SK-N-SH treated with all-trans-retinoic acid at 6 μM for 48 hours (cell line): ENCODE results near the gene VMP1.
"Not testable (repeated sequence)": the region's sequence is repeated elsewhere in the genome, so short reads cannot be mapped to it uniquely, and the experiment has no call there.

Experiments used
- CSDC2 ChIP-seq: fragments of 250-450 bp; sonication (Bioruptor Pico); IDR thresholded peaks from 2 replicates; pipeline ENCODE4 v1.5.0; 2020; ENCODE audit warnings: mild to moderate bottlenecking, moderate library complexity
- RARB ChIP-seq: fragments of 250-450 bp; sonication (Bioruptor Pico); IDR thresholded peaks from 2 replicates; pipeline ENCODE4 v1.8.0; 2021; ENCODE audit warnings: mild to moderate bottlenecking, moderate library complexity
- TOX ChIP-seq: fragments of 250-450 bp; sonication (Bioruptor Pico); IDR thresholded peaks from 2 replicates; pipeline ENCODE4 v1.8.0; 2021; ENCODE audit warnings: mild to moderate bottlenecking, moderate library complexity, borderline replicate concordance
- ZFP3 ChIP-seq: fragments of 250-450 bp; sonication (Bioruptor Pico); IDR thresholded peaks from 2 replicates; pipeline ENCODE4 v1.5.0; 2020; ENCODE audit warnings: mild to moderate bottlenecking, moderate library complexity
- ZFP30 ChIP-seq: fragments of 450-650 bp; formaldehyde crosslinking; IDR thresholded peaks from 2 replicates; pipeline ENCODE4 v1.5.0; 2022; ENCODE audit warnings: mild to moderate bottlenecking, moderate library complexity
- ZNF565 ChIP-seq: fragments of 450-650 bp; formaldehyde crosslinking; conservative IDR thresholded peaks from 2 replicates; pipeline ENCODE4 v1.5.0; 2020; ENCODE audit warnings: low read depth, mild to moderate bottlenecking, moderate library complexity
- TF ChIP-seq, protein P1 (sequence below): fragments of 250-450 bp; sonication (Bioruptor Pico); IDR thresholded peaks from 2 replicates; pipeline ENCODE4 v1.8.0; 2020; ENCODE audit warnings: mild to moderate bottlenecking, moderate library complexity, borderline replicate concordance
- TF ChIP-seq, protein P2 (sequence below): fragments of 250-450 bp; sonication (Bioruptor Pico); IDR thresholded peaks from 2 replicates; pipeline ENCODE4 v1.8.0; 2021; ENCODE audit warnings: low read depth, mild to moderate bottlenecking, moderate library complexity, borderline replicate concordance
- TF ChIP-seq, protein P3 (sequence below): fragments of 250-450 bp; sonication (Bioruptor Pico); IDR thresholded peaks from 2 replicates; pipeline ENCODE4 v1.5.1; 2021; ENCODE audit warnings: mild to moderate bottlenecking, moderate library complexity

DNA sequence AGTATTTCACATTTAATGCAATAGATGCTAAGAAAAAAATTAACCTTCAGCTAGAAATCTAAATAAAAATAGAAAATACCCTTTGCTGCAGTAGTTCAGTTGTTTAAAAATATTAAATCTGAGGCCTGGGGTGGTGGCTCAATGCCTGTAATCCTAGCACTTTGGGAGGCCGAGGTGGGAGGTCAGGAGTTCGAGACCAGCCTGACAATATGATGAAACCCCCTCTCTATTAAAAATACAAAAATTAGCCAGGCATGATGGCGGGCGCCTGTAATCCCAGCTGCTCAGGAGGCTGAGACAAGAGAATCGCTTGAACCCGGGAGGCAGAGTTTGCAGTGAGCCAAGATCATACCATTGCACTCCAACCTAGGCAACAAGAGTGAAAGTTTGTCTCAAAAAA, 98.9 kb downstream of the VMP1 start:
- TF ChIP-seq, protein P1, sequence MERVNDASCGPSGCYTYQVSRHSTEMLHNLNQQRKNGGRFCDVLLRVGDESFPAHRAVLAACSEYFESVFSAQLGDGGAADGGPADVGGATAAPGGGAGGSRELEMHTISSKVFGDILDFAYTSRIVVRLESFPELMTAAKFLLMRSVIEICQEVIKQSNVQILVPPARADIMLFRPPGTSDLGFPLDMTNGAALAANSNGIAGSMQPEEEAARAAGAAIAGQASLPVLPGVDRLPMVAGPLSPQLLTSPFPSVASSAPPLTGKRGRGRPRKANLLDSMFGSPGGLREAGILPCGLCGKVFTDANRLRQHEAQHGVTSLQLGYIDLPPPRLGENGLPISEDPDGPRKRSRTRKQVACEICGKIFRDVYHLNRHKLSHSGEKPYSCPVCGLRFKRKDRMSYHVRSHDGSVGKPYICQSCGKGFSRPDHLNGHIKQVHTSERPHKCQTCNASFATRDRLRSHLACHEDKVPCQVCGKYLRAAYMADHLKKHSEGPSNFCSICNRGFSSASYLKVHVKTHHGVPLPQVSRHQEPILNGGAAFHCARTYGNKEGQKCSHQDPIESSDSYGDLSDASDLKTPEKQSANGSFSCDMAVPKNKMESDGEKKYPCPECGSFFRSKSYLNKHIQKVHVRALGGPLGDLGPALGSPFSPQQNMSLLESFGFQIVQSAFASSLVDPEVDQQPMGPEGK (CRISPR knock-in tag) = not testable (repeated sequence)
- TF ChIP-seq, protein P2, sequence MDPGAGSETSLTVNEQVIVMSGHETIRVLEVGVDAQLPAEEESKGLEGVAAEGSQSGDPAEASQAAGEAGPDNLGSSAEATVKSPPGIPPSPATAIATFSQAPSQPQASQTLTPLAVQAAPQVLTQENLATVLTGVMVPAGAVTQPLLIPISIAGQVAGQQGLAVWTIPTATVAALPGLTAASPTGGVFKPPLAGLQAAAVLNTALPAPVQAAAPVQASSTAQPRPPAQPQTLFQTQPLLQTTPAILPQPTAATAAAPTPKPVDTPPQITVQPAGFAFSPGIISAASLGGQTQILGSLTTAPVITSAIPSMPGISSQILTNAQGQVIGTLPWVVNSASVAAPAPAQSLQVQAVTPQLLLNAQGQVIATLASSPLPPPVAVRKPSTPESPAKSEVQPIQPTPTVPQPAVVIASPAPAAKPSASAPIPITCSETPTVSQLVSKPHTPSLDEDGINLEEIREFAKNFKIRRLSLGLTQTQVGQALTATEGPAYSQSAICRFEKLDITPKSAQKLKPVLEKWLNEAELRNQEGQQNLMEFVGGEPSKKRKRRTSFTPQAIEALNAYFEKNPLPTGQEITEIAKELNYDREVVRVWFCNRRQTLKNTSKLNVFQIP = not testable (repeated sequence)
- TF ChIP-seq, protein P3, sequence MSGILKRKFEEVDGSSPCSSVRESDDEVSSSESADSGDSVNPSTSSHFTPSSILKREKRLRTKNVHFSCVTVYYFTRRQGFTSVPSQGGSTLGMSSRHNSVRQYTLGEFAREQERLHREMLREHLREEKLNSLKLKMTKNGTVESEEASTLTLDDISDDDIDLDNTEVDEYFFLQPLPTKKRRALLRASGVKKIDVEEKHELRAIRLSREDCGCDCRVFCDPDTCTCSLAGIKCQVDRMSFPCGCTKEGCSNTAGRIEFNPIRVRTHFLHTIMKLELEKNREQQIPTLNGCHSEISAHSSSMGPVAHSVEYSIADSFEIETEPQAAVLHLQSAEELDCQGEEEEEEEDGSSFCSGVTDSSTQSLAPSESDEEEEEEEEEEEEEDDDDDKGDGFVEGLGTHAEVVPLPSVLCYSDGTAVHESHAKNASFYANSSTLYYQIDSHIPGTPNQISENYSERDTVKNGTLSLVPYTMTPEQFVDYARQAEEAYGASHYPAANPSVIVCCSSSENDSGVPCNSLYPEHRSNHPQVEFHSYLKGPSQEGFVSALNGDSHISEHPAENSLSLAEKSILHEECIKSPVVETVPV (CRISPR knock-in tag) = not testable (repeated sequence)
- not testable (repeated sequence) for TF ChIP-seq CSDC2 (CRISPR knock-in tag); ZNF565; RARB (CRISPR knock-in tag); ZFP3 (CRISPR knock-in tag); ZFP30; TOX (CRISPR knock-in tag)
